GM23248 (cell line): ENCODE measurements around the gene SIGLEC1. TPM values are rescaled to one million over a fixed set of nuclear protein-coding genes. Genes with fewer than 3 reads are reported as not detected.

Experiments used
- DNase-seq: peaks from one replicate; pipeline ENCODE4 v3.0.0-alpha.2; 2015
- H2AFZ ChIP-seq: fragments of 200-600 bp; sonication (generic); 2 replicates; pipeline ENCODE4 v1.6.1; 2016; ENCODE audit warnings: antibody characterized with exemption
- H3F3A ChIP-seq: fragments of 200-600 bp; sonication (generic); 2 replicates; pipeline ENCODE4 v1.6.1; 2016; ENCODE audit warnings: mild to moderate bottlenecking, antibody characterized with exemption, mixed run types; ENCODE audit not compliant: insufficient read depth
- H3K27ac ChIP-seq: fragments of 200-600 bp; sonication (generic); 2 replicates; pipeline ENCODE4 v1.5.1; 2016; ENCODE audit warnings: mild to moderate bottlenecking
- H3K27me3 ChIP-seq: fragments of 200-600 bp; sonication (generic); replicated peaks from 2 replicates; pipeline ENCODE4 v1.6.1; 2016; ENCODE audit warnings: mild to moderate bottlenecking; ENCODE audit not compliant: insufficient read depth
- H3K36me3 ChIP-seq: fragments of 200-600 bp; sonication (generic); 2 replicates; pipeline ENCODE4 v1.6.1; 2016; ENCODE audit warnings: low read depth, mild to moderate bottlenecking
- H3K4me1 ChIP-seq: fragments of 200-600 bp; sonication (generic); 2 replicates; pipeline ENCODE4 v1.6.1; 2016; ENCODE audit warnings: mild to moderate bottlenecking; ENCODE audit not compliant: insufficient read depth
- H3K4me2 ChIP-seq: fragments of 200-600 bp; sonication (generic); one replicate; pipeline ENCODE4 v1.6.1; 2016; ENCODE audit warnings: mild to moderate bottlenecking; ENCODE audit not compliant: unreplicated experiment
- H3K4me3 ChIP-seq: fragments of 200-600 bp; sonication (generic); 2 replicates; pipeline ENCODE4 v1.5.1; 2016; ENCODE audit warnings: mild to moderate bottlenecking
- H3K79me2 ChIP-seq: fragments of 200-600 bp; sonication (generic); 2 replicates; pipeline ENCODE4 v1.6.1; 2016; ENCODE audit warnings: mild to moderate bottlenecking; ENCODE audit not compliant: insufficient read depth
- H3K9ac ChIP-seq: fragments of 200-600 bp; sonication (generic); 2 replicates; pipeline ENCODE4 v1.6.1; 2016; ENCODE audit warnings: mild to moderate bottlenecking
- H3K9me2 ChIP-seq: fragments of 200-600 bp; sonication (generic); 2 replicates; pipeline ENCODE4 v1.6.1; 2016; ENCODE audit warnings: mixed run types, mild to moderate bottlenecking, moderate library complexity; ENCODE audit not compliant: insufficient read depth
- H3K9me3 ChIP-seq: fragments of 200-600 bp; sonication (generic); one replicate; pipeline ENCODE4 v1.6.1; 2017; ENCODE audit warnings: low read depth
- H4K20me1 ChIP-seq: fragments of 200-600 bp; sonication (generic); 2 replicates; pipeline ENCODE4 v1.6.0; 2016; ENCODE audit not compliant: insufficient read depth
- EZH2 ChIP-seq: fragments of 200-600 bp; sonication (generic); IDR thresholded peaks from 2 replicates; pipeline ENCODE4 v1.6.1; 2018; ENCODE audit warnings: antibody characterized with exemption, mild to moderate bottlenecking; ENCODE audit not compliant: insufficient read depth, poor library complexity, severe bottlenecking
- EZH2phosphoT487 ChIP-seq: fragments of 200-600 bp; sonication (generic); IDR thresholded peaks from 2 replicates; pipeline ENCODE4 v1.6.1; 2018; ENCODE audit warnings: antibody characterized with exemption, moderate library complexity, mild to moderate bottlenecking, low read depth; ENCODE audit not compliant: insufficient read depth
- WGBS, 2 experiments: methylation state at CpG; one replicate each; pipeline ENCODE4 v1.1.6; 2015 to 2017; ENCODE audit warnings: low lambda C conversion rate in 2 of 2, low coverage in 1 of 2; ENCODE audit errors: missing lambda C conversion rate in 2 of 2; 5-methylcytosine and 5-hydroxymethylcytosine counted together
- in situ Hi-C: fragments of 300-500 bp; cut with MboI; formaldehyde crosslinking; loops from 2 replicates; pipeline ENCODE4 v1.15.0; 2020
- polyA plus RNA-seq: library from polyadenylated mRNA; unstranded; fragments of >200 nt; fragmentation: Nextera tagmentation; extraction: Ambion mirVana; gene quantifications from 2 replicates; pipeline ENCODE4 v1.2.1, GENCODE V29; 2016
- total RNA-seq: library from RNA; depleted of rRNA; stranded (reverse); fragments of >200 nt; shearing (Covaris generic); gene quantifications from 2 replicates; pipeline ENCODE4 v1.2.3, GENCODE V29; 2014

The SIGLEC1 gene
- total and polyA plus RNA-seq, 2 experiments from 2014 or later = not detected

DNA sequence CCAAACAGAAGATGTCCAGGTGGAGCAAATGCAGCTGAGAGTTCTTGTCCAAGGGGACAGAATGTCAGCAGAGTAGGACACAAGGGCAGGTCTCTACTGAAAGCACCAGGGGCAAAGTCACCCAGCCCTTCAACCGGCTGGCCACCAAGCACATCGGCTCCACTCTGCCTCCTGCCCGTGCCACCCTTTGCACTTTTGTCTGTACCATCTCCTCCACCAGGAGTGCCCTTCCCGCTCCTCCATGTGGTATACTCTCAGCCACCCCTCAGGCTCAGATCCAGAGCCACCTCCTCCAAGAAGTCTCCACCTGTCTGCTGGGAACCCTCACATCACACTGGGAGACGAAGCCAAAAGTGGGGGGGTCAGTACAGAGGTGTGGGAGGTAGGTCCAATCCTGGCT lies 16.0 kb upstream of the SIGLEC1 start:
- Histone ChIP-seq H3K27ac (no peak overlapping the region), H3K9ac (no peak overlapping the region)
- in situ Hi-C loops = no loop called here

DNA sequence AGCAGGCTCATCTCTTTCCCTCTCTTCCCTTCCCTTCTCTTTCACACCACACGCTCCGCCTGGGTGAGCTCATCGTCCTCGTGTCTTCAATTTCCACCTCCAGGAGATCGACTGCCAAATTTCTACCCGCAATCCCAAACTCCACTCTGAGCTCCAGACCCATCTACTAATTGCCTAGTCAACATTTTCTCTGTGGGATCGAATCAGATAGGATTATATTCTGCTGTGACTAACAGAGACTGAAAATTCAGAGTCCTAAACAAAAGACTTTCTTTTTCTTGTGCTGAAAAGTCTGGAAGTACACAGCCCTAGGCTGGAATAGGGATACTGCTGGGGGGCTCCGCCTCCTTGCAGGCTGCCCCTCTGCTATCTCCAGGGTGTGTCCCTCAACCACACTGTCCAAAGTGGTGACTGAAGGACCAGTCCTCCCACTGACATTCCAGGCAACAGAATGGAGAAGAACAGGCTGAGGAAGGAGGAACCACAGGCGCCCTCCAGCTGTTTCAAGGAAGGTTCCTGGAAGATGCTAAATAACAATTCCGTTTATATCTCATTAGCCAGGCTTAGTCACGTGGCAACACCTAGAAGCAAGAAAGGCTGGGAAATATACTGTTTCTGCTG lies 15.1 kb upstream of the SIGLEC1 start:
- Histone ChIP-seq H3K9me2 (no peaks in the 10 kb centered on the region), H3K9me3 (no peaks in the 10 kb centered on the region), H3K79me2 (no peaks in the 10 kb centered on the region), H3K4me3 (peak overlapping the region; percentile 71), H3K9ac (peak overlapping the region; percentile 70), H3F3A (peaks cover 11% of the 10 kb centered on the region), H3K4me1 (peaks cover 14% of the 10 kb centered on the region), H4K20me1 (no peaks in the 10 kb centered on the region), H3K27me3 (peaks cover 5% of the 10 kb centered on the region), H3K27ac (peak overlapping the region; percentile 69), H3K36me3 (no peaks in the 10 kb centered on the region), H3K4me2 (peak overlapping the region; percentile 97), H2AFZ (peak overlapping the region; percentile 82)
- TF ChIP-seq EZH2 (no peak), EZH2phosphoT487 (no peak)
- 1 to 4% methylated on average over 11 of the region's 11 CpGs for WGBS, 2 experiments
- in situ Hi-C loops = no loop called here
- DNase-seq = peak; percentile 85

More for the DNA sequence above, 16.0 kb upstream of the SIGLEC1 start:
- no peaks in the 10 kb centered on the region for H3K79me2 ChIP-seq
- no peaks in the 10 kb centered on the region for H3K9me2 ChIP-seq
- H2AFZ ChIP-seq = no peak overlapping the region
- peaks cover 14% of the 10 kb centered on the region for H3K4me1 ChIP-seq
- peaks cover 11% of the 10 kb centered on the region for H3F3A ChIP-seq
- TF ChIP-seq EZH2phosphoT487 (no peak), EZH2 (no peak)
- H3K4me3 ChIP-seq = no peak overlapping the region
- no peaks in the 10 kb centered on the region for H3K36me3 ChIP-seq
- no peak for DNase-seq
- peaks cover 9% of the 10 kb centered on the region for H3K27me3 ChIP-seq
- no peaks in the 10 kb centered on the region for H4K20me1 ChIP-seq
- no peaks in the 10 kb centered on the region for H3K9me3 ChIP-seq
- WGBS, 2 experiments = 80 to 82% methylated on average over 5 of the region's 5 CpGs
- peak overlapping the region; percentile 97 for H3K4me2 ChIP-seq

DNA sequence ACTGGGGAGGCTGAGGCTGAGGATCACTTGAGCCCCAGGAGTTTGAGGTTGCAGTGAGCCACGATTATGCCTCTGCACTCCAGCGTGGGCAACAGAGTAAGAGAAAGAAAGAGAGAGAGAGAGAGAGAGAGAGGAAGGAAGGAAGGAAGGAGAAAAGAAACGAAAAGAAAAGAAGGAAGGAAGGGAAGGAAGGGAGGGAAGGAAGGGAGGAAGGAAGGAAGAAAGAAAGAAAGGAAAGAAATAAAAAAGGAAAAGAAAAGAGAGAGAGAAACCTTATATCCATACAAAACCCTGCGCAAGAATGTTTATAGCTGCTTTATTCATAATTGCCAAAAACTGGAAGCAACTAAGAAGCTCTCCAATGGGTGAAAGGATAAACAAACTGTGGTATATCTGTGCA lies 12.0 kb upstream of the SIGLEC1 start:
- Histone ChIP-seq H3K4me1 (peaks cover 14% of the 10 kb centered on the region), H3K9me2 (no peaks in the 10 kb centered on the region), H4K20me1 (no peaks in the 10 kb centered on the region), H3K9ac (no peak overlapping the region), H3K79me2 (no peaks in the 10 kb centered on the region), H3K27ac (no peak overlapping the region), H3K9me3 (no peaks in the 10 kb centered on the region), H3K27me3 (peaks cover 16% of the 10 kb centered on the region), H3K4me2 (no peak overlapping the region), H3F3A (peaks cover 11% of the 10 kb centered on the region), H2AFZ (no peak overlapping the region), H3K36me3 (no peaks in the 10 kb centered on the region), H3K4me3 (no peak overlapping the region)
- DNase-seq = no peak
- TF ChIP-seq EZH2 (no peak), EZH2phosphoT487 (no peak)
- in situ Hi-C loops = no loop called here
- 72 to 78% methylated on average over 4 of the region's 4 CpGs for WGBS, 2 experiments

DNA sequence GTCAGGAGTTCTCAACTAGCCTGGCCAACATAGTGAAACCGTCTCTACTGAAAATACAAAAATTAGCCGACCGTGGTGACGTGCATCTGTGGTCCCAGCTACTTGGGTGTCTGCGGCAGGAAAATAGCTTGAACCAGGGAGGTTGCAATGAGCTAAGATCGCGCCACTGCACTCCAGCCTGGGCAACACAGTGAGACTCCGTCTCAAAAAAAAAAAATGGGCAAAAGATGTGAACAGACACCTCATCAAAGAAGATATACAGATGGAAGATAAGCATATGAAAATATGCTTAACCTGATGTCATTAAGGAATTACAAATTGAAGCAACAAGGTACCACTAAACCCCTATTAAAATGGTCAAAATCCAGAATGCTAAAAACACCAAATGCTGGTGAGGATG lies 10.9 kb upstream of the SIGLEC1 start:
- Histone ChIP-seq H2AFZ (no peak overlapping the region), H3K79me2 (no peaks in the 10 kb centered on the region), H3K4me3 (no peak overlapping the region), H3F3A (peaks cover 11% of the 10 kb centered on the region), H4K20me1 (no peaks in the 10 kb centered on the region), H3K27me3 (peaks cover 16% of the 10 kb centered on the region), H3K4me2 (no peak overlapping the region), H3K9ac (no peak overlapping the region), H3K9me2 (no peaks in the 10 kb centered on the region), H3K36me3 (no peaks in the 10 kb centered on the region), H3K9me3 (no peaks in the 10 kb centered on the region), H3K4me1 (peaks cover 14% of the 10 kb centered on the region), H3K27ac (no peak overlapping the region)
- 72 to 81% methylated on average over 8 of the region's 8 CpGs for WGBS, 2 experiments
- in situ Hi-C loops = no loop called here
- DNase-seq = no peak
- TF ChIP-seq EZH2phosphoT487 = no peak
- TF ChIP-seq EZH2 = no peak

DNA sequence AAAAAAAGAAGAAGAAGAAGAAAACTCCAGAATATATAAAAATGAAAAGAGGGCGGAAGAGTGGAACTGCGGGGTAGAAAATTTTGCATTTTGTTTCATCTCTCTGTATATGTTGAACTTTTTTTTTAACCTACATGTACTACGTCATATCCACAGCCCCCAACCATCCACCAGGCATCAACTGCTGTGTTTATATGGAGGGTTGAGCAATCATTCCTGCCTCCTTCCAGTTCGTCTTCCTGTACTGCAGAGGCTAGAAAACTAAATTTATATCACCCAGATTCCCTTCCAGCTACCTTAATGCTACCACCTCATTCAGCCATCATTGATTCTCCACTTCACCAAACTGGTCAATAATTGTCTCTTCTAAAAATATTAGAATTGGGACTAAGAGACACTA lies 9.5 kb upstream of the SIGLEC1 start:
- Histone ChIP-seq H3K79me2 (no peaks in the 10 kb centered on the region), H3K27ac (no peak overlapping the region), H2AFZ (no peak overlapping the region), H3K4me1 (peaks cover 1% of the 10 kb centered on the region; the same call in 1 of the 2 replicates), H3K4me2 (no peak overlapping the region), H3F3A (peaks cover under 1% of the 10 kb centered on the region; the same call in 1 of the 2 replicates), H3K9me2 (no peaks in the 10 kb centered on the region), H3K9ac (no peak overlapping the region), H3K4me3 (no peak overlapping the region), H3K27me3 (peaks cover 16% of the 10 kb centered on the region), H3K9me3 (no peaks in the 10 kb centered on the region), H3K36me3 (no peaks in the 10 kb centered on the region), H4K20me1 (no peaks in the 10 kb centered on the region)
- in situ Hi-C loops = no loop called here
- WGBS, 2 experiments = 71 to 73% methylated on average over 4 of the region's 4 CpGs
- DNase-seq = no peak
- TF ChIP-seq EZH2phosphoT487 (no peak), EZH2 (no peak)
